ENCODE results near the gene NDUFC2.

GRCh38 chr11:78109081-78110015, 29.7 kb upstream of the NDUFC2 start:
- no peak for TF ChIP-seq CTCF (IDR thresholded peaks at IDR 0.05)
- no peak for TF ChIP-seq POLR2AphosphoS5 (IDR thresholded peaks at IDR 0.05; ENCODE audit: insufficient read depth in 1 of 2, low read depth in 1 of 2)
- no peak for TF ChIP-seq POLR2A (IDR thresholded peaks at IDR 0.05)

Measured in vagina (tissue), 2 donors.